AG04450 (cell line): ENCODE data around the gene LCA5L. TPM values are rescaled to one million over a fixed set of nuclear protein-coding genes. Genes with fewer than 3 reads are reported as not detected.

ENCODE experiments used
- CTCF ChIA-PET: fragments of 300-600, 350-600 bp; formaldehyde crosslinking; extraction: SDS; loops from one replicate; lab custom pipeline; 2022; ENCODE audit warnings: antibody characterized with exemption, inconsistent platforms; lab: Charles Lee
- POLR2A ChIA-PET: fragments of 350-600 bp; formaldehyde crosslinking; extraction: SDS; loops from one replicate; lab custom pipeline; 2021; ENCODE audit warnings: antibody characterized with exemption, inconsistent platforms; lab: Yijun Ruan, JAX
- DNase-seq: peaks from one replicate; pipeline ENCODE4 v3.0.0-alpha.2; 2011; ENCODE audit warnings: low read depth, low spot score
- H3K27ac ChIP-seq: one replicate; pipeline ENCODE4 v1.5.1; 2012; ENCODE audit warnings: low read depth, low read length, control low read depth
- H3K27me3 ChIP-seq: one replicate; pipeline ENCODE4 v1.6.0; 2012; ENCODE audit warnings: low read length; ENCODE audit not compliant: control insufficient read depth, insufficient read depth
- H3K4me3 ChIP-seq: 2 replicates; pipeline ENCODE4 v1.5.1; 2011; ENCODE audit warnings: mild to moderate bottlenecking, low read depth, low read length, control low read depth
- H3K9me3 ChIP-seq: 2 replicates; pipeline ENCODE4 v1.5.1; 2012; ENCODE audit warnings: low read length; ENCODE audit not compliant: control insufficient read depth, insufficient read depth
- polyA plus RNA-seq: library from polyadenylated mRNA; depleted of rRNA; stranded (reverse); fragments of >200 nt; gene quantifications from 2 replicates; pipeline ENCODE4 v1.2.3, GENCODE V29; 2011
- TF ChIP-seq, protein P1 (sequence below): IDR thresholded peaks from 2 replicates; pipeline ENCODE4 v1.5.1; 2011; ENCODE audit warnings: low read depth, low read length, control low read depth, inconsistent platforms

LCA5L gene
- polyA plus RNA-seq, 1 experiment = 1.1 TPM

DNA sequence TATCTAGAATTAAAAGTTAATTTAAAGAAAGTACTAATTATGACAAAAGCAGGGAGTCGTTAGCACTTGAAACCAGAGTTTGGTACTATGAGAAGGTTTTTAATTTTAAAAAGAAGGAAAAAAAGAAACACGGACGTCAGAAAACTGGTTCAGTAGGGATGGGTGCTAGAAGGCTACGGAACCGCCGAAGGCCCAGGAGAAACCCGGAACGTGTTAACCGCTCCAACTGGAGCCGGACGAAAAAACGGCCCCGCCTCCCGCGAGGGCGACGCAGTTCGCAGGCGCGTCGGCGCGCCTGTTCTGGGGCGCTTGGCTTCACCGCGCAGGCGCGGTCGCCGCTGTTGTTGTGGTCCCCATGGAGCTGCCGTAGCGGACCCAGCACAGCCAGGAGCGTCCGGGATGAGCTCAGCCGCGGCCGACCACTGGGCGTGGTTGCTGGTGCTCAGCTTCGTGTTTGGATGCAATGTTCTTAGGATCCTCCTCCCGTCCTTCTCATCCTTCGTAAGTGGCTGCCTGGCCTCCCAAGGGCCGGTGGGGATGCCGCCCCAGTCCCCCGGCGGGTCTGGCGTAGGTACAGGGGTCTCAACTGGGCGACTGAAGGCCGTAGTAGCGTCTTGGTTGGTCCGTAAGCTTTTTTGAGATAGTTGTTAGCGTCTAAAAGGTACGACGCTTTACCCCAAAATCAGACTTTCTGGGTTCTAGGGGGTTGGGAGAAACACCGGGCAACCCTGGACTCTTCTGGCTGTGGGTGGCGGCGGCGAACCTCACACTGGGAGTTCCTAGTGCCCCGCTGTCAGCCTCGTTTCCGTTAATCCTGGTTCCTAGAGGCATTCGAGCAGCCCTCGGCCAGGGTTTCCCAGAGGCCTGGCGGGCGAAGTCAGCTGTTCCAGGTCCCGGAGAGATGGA is 65.3 kb downstream of the LCA5L start:
- Histone ChIP-seq H3K4me3 (peak overlapping the region; percentile 82), H3K9me3 (no peaks in the 10 kb centered on the region; the same call in 1 of the 2 replicates), H3K27me3 (peaks cover 3% of the 10 kb centered on the region), H3K27ac (peak overlapping the region; percentile 81)
- ChIA-PET POLR2A (interaction anchor here (0.6 to 1.3 kb wide), 7 partner anchors 15 to 156 kb away, joined by 3 to 9 read pairs (median 4); partner anchors contain the start of gene BRWD1), CTCF (interaction anchor here (0.9 kb wide), 2 partner anchors 32 to 35 kb away, joined by 3 to 5 read pairs; partner anchors contain the start of gene HMGN1)
- TF ChIP-seq, protein P1, sequence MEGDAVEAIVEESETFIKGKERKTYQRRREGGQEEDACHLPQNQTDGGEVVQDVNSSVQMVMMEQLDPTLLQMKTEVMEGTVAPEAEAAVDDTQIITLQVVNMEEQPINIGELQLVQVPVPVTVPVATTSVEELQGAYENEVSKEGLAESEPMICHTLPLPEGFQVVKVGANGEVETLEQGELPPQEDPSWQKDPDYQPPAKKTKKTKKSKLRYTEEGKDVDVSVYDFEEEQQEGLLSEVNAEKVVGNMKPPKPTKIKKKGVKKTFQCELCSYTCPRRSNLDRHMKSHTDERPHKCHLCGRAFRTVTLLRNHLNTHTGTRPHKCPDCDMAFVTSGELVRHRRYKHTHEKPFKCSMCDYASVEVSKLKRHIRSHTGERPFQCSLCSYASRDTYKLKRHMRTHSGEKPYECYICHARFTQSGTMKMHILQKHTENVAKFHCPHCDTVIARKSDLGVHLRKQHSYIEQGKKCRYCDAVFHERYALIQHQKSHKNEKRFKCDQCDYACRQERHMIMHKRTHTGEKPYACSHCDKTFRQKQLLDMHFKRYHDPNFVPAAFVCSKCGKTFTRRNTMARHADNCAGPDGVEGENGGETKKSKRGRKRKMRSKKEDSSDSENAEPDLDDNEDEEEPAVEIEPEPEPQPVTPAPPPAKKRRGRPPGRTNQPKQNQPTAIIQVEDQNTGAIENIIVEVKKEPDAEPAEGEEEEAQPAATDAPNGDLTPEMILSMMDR = no peak
- DNase-seq = peak; percentile 91

DNA sequence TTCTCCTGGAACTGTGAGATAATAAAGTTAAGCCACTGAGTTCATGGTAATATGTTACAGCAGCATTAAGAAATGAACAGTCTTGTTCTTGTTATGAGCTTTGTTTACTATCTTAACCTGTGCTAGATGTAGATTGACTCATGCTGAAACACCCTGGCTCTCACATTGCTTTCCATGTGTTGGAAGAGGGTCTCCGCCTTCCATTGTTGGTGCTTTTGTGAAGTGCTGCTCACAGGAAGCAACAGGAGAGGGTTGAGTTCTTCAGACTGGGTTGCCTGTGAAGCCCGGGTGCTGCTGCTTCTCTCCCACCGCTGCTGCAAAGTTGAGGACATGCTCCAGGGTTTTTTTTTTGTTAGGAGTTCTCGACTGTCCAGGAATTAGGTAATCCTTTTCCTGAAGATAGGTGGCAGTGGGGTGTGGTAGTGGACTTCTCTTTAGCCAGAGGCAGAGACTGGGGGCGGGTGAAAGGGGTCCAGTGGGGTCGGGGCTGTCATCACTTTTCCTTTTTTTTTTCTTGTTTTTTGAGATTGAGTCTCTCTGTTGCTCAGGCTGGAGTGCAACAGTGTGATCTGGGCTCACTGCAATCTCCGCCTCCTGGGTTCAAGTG is 68.0 kb downstream of the LCA5L start:
- Histone ChIP-seq H3K4me3 (no peak overlapping the region), H3K27me3 (peaks cover 6% of the 10 kb centered on the region), H3K9me3 (no peaks in the 10 kb centered on the region), H3K27ac (no peak overlapping the region)
- ChIA-PET POLR2A (no interaction called here), CTCF (no interaction called here)
- TF ChIP-seq, protein P1 = no peak
- DNase-seq = no peak

DNA sequence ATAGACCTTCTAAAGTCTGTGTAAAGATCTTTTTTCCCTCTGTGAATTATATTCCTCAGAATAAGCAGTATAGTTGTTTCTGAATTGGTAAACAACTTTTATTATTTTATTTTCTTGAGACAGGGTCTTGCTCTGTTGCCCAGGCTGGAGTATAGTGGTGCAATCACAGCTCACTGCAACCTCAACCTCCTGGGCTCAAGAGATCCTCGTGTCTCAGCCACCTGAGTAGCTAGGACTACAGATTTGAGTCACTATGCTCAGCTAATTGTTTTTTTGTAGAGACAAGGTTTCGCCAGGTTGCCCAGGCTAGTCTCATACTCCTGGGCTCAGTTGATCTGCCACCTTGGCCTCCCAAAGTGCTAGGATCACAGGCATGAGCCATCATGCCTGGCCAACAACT is 70.1 kb downstream of the LCA5L start:
- Histone ChIP-seq H3K27ac (no peak overlapping the region), H3K9me3 (no peaks in the 10 kb centered on the region), H3K27me3 (peaks cover 6% of the 10 kb centered on the region), H3K4me3 (no peak overlapping the region)
- ChIA-PET CTCF (no interaction called here), POLR2A (no interaction called here)
- TF ChIP-seq, protein P1 = no peak
- no peak for DNase-seq

DNA sequence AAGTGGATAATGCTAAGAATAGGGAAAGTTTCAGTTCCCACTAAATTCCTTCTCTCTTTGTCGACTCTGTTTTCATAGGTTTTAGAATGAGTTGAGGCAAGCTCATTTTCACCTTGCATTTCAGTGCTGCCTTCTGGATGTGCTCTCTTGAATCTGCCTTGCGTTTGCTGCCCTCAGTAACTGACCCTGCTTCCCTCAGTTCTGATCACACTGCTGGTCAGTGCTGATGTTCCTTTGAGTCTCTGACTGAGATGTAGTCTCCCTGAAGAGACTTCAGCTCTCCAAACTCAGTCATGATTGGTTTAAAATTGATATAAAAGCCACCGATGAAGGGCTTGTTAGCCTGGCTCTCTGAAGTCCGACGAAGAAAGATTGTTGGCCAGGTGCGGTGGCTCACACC is 71.5 kb downstream of the LCA5L start:
- Histone ChIP-seq H3K9me3 (no peaks in the 10 kb centered on the region), H3K4me3 (no peak overlapping the region), H3K27ac (no peak overlapping the region), H3K27me3 (peaks cover 6% of the 10 kb centered on the region)
- no peak for DNase-seq
- POLR2A ChIA-PET = interaction anchor here (0.7 kb wide), 1 partner anchor 60 kb away, joined by 5 read pairs; no protein-coding TSS in a partner anchor
- CTCF ChIA-PET = interaction anchor here (0.5 to 0.9 kb wide), 2 partner anchors 8 to 67 kb away, joined by 3 to 4 read pairs; no protein-coding TSS in a partner anchor
- TF ChIP-seq, protein P1 = no peak
